GM12873 (cell line): ENCODE results near the gene ANKRD23.

Source experiments
- CTCF ChIP-seq: IDR thresholded peaks from 2 replicates; pipeline ENCODE4 v1.5.1; 2012; ENCODE audit warnings: low read depth, mild to moderate bottlenecking, moderate library complexity, low read length, control low read depth; ENCODE audit not compliant: insufficient read depth; ENCODE audit errors: missing control alignments

Gene ANKRD23

DNA sequence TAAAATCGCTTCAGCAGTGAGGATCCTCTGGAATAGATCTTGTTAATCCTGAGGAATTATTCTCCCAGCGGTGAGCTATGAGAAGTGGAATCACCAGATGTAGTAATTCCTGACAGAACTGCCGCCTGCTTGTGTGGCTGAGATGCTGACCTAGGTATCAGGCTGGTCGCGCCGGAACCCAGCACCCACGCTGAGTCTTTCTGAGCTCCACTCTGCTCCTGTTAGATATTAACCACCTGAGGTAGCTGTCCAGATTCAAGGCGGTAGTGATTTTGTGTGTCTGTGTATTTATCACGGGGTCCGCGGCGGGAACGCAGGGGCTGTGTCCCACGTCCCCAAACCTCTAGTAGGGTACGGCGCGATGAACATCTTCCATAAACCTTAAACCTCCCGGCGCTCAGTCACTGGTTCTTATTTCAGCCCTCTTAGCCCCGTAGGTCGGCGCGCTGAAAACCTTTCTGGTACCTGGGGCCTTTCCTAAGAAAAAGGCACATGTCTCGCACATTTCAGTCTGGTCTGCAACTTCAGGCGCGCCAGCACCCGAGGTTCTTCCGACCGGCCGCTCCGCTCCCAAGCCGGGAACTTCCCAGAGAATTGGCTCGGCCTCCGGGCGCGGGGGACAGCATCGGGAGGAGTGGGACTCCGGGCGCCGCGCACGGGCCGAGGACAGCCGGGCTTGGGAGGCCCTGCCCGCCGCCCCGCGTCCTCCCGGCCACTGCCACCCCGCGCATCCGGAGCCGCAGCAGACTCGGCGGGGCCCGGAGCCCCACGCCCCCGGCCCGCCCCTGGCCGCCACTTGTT, 28.3 kb downstream of the ANKRD23 start:
- TF ChIP-seq CTCF = no peak

DNA sequence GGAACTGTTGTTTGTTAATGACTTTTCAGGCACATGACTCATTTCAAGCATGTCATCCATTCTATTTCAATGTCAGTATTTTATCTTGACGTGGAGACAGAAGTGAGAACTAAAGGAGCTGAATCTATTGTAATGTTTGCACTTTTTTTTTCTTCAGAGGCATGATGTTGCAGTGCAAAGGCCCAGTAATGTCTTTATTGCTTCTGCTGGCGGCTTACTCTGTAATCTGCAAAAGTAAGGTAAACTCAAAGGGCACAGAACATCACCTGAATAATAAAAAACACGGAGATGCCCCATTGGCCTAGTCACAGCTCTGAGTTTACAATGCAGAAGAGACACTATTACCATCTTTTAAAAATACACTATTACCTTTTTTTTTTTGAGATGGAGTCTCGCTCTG, 30.2 kb downstream of the ANKRD23 start:
- TF ChIP-seq CTCF = no peak

DNA sequence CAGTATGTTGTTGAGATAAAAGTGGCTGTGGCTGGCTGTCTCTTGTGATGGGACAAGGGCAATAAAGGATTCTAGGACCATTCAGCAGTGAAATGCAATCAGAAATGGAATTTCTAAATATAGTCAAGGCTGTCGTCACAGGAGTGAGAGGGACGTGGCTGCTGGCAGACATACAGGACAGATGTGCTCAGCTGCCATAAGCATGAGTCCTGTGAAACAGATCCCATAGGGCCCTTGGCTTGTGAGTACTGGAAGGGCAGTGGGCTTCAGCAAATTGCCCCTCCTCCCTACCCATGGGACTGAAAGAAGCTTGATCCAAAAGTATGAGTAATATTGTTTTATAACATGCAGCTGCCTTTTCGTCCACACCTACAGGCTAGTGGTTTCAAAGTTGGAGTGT, 31.9 kb downstream of the ANKRD23 start:
- no peak for TF ChIP-seq CTCF

- no peak for TF ChIP-seq CTCF
Measured at GRCh38 chr2:96810783-96811192, 33.0 kb downstream of the ANKRD23 start.

GRCh38 chr2:96809951-96810782, 33.7 kb downstream of the ANKRD23 start:
- TF ChIP-seq CTCF = no peak

DNA sequence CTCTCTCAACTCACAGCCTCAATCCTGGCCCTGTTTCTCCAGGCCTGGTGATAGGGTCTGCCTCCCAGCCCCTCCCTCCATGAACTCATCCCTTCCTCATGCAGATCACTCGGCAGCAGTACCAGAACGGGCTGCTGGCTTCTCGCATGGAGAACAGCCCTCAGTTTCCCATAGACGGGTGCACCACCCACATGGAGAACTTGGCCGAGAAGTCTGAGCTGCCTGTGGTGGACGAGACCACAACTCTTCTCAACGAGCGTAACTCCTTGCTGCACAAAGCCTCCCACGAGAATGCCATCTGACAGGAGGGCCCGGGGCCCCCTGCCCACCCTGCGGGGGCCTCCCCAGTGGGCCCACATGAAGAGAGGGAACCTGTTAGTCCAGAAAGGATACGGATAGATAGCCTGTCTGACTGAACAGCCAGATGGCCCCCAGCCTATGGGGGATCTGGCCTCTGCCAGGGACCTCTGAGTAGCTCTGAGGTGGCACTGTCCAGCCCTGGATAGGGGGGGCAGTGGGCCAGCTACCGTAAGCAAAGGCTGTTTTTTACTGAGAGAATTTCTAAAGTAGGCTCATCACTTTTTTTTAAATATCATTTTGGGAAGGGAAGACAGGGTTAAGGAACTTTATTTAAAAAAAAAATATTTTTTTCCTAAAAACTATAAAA, 34.5 kb downstream of the ANKRD23 start:
- no peak for TF ChIP-seq CTCF
